Activated CD4-positive, alpha-beta T cell treated with anti-CD3 and anti-CD28 coated beads, Interleukin-2, amount 50 U/mL, for 16 hours (primary cell): ENCODE measurements around the gene ZNRF3.
"Not testable (repeated sequence)": the region's sequence is repeated elsewhere in the genome, so short reads cannot be mapped to it uniquely, and the experiment has no call there.

Experiments
- DNase-seq: peaks from one replicate; pipeline ENCODE4 v3.0.0-alpha.2; 2020

Gene ZNRF3

GRCh38 chr22:28884747-28885350, 1.5 kb downstream of the ZNRF3 start:
- no peak for DNase-seq

GRCh38 chr22:28885939-28886338, 2.6 kb downstream of the ZNRF3 start:
- no peak for DNase-seq

DNA sequence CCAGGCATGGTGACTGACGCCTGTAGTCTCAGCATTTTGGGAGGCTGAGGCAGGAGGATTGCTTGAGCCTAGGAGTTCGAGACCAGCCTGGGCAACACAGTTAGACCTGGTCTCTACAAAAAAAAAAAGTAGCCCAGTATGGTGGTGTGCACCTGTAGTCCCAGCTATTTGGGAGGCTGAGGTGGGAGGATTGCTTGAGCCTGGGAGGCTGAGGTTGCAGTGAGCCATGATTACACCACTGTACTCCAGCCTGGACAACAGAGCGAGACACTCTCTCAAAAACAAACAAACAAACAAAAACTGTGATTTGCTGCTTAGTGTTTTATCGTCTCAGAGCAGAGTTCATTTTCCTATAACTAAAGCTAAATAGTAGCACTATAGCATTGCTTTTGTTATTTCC, 3.3 kb downstream of the ZNRF3 start:
- not testable (repeated sequence) for DNase-seq

GRCh38 chr22:28887725-28888459, 4.5 kb downstream of the ZNRF3 start:
- no peak for DNase-seq

DNA sequence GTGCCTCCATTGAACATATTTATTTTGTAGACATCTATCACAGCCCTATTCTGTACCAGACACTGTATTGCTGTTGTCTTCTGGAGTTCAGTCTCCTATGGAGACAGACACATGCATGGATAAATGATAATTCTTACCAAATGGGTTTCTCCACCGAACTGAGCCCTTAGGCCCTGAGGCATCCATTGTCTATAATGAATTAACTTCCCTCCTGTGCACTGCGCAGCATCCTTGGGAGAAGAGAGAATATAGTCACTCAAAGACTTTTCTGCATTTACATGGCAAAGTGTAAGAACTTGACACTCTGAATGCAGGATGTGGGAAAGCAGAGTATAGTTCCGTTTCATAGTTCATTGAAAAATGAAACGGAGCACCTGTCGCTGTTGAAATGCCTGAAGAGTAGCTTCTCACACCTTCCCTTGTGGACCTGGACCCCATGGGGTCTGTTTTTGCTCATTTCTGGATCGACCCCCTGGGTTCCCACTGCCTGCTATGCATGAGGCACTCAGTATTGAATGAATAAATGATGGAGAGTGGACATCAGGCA, 6.2 kb downstream of the ZNRF3 start:
- no peak for DNase-seq

DNA sequence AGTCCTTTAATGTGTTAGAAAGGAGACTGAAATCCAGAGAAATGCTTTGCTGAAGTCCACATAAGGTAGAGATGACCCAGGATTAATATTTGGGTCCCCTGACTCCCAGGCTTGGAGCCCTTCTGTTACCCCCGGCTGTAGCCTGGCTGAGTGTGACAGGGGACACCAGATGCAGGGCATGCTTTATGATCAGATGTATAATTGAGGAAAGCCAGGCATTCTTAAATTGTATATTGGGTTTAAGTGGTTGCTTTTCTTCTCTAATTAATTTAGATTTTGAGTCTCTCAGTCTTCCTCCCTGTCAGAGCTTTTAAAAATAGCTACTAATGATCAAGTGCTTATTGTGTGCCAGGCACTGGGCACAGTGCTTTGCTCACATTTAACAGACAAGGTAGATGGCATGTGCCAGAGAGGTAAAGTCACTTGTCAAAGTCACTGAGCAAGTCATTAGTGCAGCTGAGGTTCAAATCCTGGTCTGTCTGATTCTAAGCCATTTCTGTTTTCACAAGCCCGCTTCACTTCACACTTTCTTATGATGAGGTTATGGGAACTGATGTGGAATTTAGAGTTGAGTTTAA, 7.9 kb downstream of the ZNRF3 start:
- no peak for DNase-seq

- DNase-seq, result no peak
Measured at GRCh38 chr22:28892175-28892731, 8.9 kb downstream of the ZNRF3 start.

DNA sequence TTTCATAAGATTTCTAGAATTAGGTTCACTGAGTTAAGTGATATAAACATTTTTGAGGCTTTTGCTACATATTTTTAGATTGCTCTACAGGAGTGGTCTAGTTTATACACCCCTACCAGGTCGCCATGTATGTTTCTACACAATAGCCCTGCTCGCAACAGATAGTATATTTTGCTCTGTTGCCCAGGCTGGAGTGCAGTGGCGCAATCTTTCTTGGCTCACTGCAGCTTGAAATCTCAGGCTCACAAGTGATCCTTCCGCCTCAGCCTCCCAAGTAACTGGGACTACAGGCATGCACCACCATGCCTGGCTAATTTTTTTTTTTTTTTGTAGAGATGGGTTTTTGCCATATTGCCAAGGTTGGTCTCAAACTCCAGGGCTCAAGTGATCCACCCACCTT, 10.4 kb downstream of the ZNRF3 start:
- DNase-seq, result no peak

- no peak for DNase-seq
Measured at GRCh38 chr22:28894334-28894733, 11.0 kb downstream of the ZNRF3 start.

- DNase-seq, result no peak
Measured at GRCh38 chr22:28894807-28895206, 11.4 kb downstream of the ZNRF3 start.

- no peak for DNase-seq
Measured at GRCh38 chr22:28896611-28897010, 13.2 kb downstream of the ZNRF3 start.

DNA sequence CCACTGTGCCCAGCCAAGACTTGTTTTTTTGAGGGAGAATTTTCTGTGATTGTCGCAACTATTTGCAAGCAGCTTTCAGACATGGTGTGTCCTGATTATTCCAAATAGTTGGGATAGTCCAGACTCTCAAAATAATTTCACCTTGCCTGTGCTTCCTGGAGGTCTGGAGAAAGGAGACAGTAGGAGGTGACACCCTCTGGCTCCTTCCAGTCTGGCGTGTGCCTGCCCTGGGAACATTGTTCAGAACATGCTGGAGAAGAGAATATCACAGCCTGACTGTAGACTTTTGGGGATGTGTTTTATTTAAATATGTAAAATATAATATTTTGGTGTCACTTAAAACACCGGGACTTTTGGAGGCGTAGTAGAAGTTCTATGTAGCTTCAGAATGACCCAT, 14.9 kb downstream of the ZNRF3 start:
- DNase-seq, result no peak

DNA sequence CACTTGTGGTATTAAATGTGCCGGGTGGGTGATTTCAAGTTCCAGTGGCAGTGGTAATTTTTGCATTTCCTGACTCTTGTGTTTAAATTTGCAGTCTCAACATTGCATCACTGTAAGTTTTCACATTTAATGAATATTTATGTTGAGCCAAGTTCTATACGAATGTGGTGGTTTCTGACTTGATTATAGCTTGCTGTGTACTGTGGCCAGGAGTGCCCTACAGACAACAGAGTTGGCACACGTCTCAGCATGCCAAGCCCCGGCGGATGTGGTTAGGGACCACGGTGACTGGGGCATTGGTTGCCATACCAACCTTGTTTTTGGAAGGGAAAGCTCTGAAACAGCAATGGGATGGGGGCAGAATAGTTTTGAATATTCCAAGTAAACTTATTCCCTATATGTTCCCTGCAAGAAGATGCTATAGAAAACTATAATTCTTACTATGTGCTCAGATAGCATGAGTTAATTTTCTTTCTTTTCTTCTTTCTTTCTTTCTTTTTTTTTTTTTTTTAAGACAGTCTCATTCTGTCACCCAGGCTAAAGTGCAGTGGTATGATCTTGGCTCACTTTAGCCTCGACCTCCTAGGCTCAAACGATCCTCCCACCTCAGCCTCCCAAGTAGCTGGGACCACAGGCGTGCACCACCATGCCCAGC, 16.0 kb downstream of the ZNRF3 start:
- DNase-seq, result peak; percentile 34

DNA sequence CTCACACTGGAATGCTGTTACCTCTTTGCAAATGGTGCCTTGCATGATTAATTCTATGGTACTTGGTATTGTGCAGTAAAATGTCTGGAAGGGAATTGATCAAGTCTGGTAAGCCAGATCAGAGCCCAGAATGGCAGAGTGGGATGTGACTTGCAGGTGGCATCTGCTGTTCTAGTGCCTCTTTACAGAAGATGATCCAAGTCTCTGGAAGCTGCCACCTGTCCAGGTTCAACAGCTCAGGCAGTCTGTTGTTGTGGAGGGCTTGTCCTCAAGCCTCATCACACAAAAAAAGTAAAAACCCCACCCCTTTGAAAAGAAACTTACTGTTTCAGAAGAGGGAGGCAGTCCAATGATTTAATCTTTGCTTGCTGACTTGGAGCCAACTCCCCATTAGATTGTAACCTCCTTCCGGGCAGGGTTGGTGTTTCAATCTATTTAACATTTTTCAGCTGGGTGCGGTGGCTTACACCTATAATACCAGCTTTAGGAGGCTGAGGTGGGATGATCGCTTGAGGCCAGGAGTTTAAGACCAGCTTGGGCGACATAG, 17.1 kb downstream of the ZNRF3 start:
- no peak for DNase-seq

GRCh38 chr22:28902490-28902889, 19.1 kb downstream of the ZNRF3 start:
- DNase-seq, result no peak

- no peak for DNase-seq
Measured at GRCh38 chr22:28903080-28903479, 19.7 kb downstream of the ZNRF3 start.

GRCh38 chr22:28903729-28904128, 20.4 kb downstream of the ZNRF3 start:
- DNase-seq, result no peak

GRCh38 chr22:28904211-28904896, 21.0 kb downstream of the ZNRF3 start:
- no peak for DNase-seq

- no peak for DNase-seq
Measured at GRCh38 chr22:28905256-28905832, 22.0 kb downstream of the ZNRF3 start.

GRCh38 chr22:28906312-28906711, 22.9 kb downstream of the ZNRF3 start:
- no peak for DNase-seq

- DNase-seq, result peak; percentile 87
Measured at GRCh38 chr22:28907311-28908008, 24.1 kb downstream of the ZNRF3 start.
